ENCODE data around the gene LIN28B. TPM values are rescaled to one million over a fixed set of nuclear protein-coding genes. Genes with fewer than 3 reads are reported as not detected.

The LIN28B gene
- total and polyA plus RNA-seq, 2 donors (not counting 1 experiment from before 2014, with no cell fraction given): not detected

DNA sequence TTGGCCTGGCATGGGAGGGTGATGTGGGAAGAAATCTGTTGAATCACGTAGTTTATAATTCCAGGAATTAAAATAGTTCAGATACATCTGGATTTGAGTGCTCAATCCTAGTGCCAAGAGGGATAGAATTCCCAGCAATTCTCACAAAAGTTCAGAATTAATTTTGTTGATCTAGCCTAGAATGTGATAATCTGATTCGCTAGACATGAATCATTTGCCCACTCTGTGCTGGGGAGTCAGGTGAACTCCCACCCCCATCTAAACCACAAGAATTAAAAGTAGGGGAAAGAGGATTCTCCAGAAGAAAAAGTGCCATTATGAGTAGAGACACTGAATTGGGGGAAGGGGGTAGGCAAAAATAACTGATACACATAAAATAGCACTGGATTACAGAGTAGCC is 85.0 kb downstream of the LIN28B start:
- no peak overlapping the region for H3K9ac ChIP-seq (ENCODE audit: insufficient read depth, low read length)
- H3K36me3 ChIP-seq (ENCODE audit: control insufficient read depth, insufficient read depth, low read length): no peaks in the 10 kb centered on the region
- TF ChIP-seq, protein P1, sequence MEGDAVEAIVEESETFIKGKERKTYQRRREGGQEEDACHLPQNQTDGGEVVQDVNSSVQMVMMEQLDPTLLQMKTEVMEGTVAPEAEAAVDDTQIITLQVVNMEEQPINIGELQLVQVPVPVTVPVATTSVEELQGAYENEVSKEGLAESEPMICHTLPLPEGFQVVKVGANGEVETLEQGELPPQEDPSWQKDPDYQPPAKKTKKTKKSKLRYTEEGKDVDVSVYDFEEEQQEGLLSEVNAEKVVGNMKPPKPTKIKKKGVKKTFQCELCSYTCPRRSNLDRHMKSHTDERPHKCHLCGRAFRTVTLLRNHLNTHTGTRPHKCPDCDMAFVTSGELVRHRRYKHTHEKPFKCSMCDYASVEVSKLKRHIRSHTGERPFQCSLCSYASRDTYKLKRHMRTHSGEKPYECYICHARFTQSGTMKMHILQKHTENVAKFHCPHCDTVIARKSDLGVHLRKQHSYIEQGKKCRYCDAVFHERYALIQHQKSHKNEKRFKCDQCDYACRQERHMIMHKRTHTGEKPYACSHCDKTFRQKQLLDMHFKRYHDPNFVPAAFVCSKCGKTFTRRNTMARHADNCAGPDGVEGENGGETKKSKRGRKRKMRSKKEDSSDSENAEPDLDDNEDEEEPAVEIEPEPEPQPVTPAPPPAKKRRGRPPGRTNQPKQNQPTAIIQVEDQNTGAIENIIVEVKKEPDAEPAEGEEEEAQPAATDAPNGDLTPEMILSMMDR (conservative IDR thresholded peaks at IDR 0.05 in 1 of 2, IDR thresholded peaks at IDR 0.05 in 1 of 2; ENCODE audit: low read depth in 1 of 2, low read length in 2 of 2): no peak
- no peak for TF ChIP-seq EZH2 (IDR thresholded peaks at IDR 0.05; ENCODE audit: low read length, missing control alignments)
- no peaks in the 10 kb centered on the region for H3K9me3 ChIP-seq (ENCODE audit: control insufficient read depth, insufficient read depth, low read depth, low read length)
- H2AFZ ChIP-seq (ENCODE audit: low read length): no peak overlapping the region
- H3K79me2 ChIP-seq (ENCODE audit: control insufficient read depth, insufficient read depth, low read length): no peaks in the 10 kb centered on the region
- no peaks in the 10 kb centered on the region for H4K20me1 ChIP-seq (ENCODE audit: control insufficient read depth, extremely low read depth, insufficient read depth, low read length)
- H3K4me1 ChIP-seq (ENCODE audit: control insufficient read depth, extremely low read depth, insufficient read depth, low read length): no peaks in the 10 kb centered on the region
- H3K27ac ChIP-seq (ENCODE audit: insufficient read depth, low read length): no peak overlapping the region
- peak in 1 of 2 donors; percentile 77 for DNase-seq (ENCODE audit: low read depth in 2 of 2)
- no peak overlapping the region for H3K4me2 ChIP-seq (ENCODE audit: extremely low read depth, insufficient read depth, low read length)
- H3K27me3 ChIP-seq (ENCODE audit: control insufficient read depth, insufficient read depth, low read length): no peaks in the 10 kb centered on the region
- H3K4me3 ChIP-seq (replicated peaks in 1 of 4; ENCODE audit: control extremely low read depth in 1 of 4, insufficient read depth in 1 of 4, low read depth in 3 of 4, low read length in 4 of 4): no peak overlapping the region

DNA sequence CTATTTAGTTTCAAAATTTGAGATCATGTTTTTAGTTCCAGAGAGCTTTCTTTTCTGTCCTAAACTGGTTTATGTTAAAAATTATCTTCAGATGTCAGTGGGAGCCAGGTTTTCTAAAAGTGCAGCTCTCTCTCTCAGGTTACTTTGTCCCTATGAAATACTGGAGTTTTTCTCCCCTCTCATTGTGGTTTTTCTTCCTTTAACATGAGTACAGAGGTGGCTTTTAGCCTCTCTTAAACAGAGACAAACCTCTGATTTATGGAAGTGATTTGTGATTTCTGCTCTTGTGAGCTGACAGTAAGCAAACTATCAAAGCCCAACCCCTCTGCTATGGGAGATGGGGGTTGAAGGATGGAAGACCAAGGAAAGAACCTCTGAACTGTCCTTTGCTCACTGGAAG is 85.7 kb downstream of the LIN28B start:
- H3K4me3 ChIP-seq (replicated peaks in 1 of 4; ENCODE audit: control extremely low read depth in 1 of 4, insufficient read depth in 1 of 4, low read depth in 3 of 4, low read length in 4 of 4): no peak overlapping the region
- no peak overlapping the region for H2AFZ ChIP-seq (ENCODE audit: low read length)
- H3K9me3 ChIP-seq (ENCODE audit: control insufficient read depth, insufficient read depth, low read depth, low read length): no peaks in the 10 kb centered on the region
- H3K27ac ChIP-seq (ENCODE audit: insufficient read depth, low read length): no peak overlapping the region
- no peaks in the 10 kb centered on the region for H3K36me3 ChIP-seq (ENCODE audit: control insufficient read depth, insufficient read depth, low read length)
- no peak for DNase-seq (ENCODE audit: low read depth in 2 of 2)
- H3K9ac ChIP-seq (ENCODE audit: insufficient read depth, low read length): no peak overlapping the region
- no peaks in the 10 kb centered on the region for H4K20me1 ChIP-seq (ENCODE audit: control insufficient read depth, extremely low read depth, insufficient read depth, low read length)
- H3K4me2 ChIP-seq (ENCODE audit: extremely low read depth, insufficient read depth, low read length): no peak overlapping the region
- H3K27me3 ChIP-seq (ENCODE audit: control insufficient read depth, insufficient read depth, low read length): no peaks in the 10 kb centered on the region
- H3K79me2 ChIP-seq (ENCODE audit: control insufficient read depth, insufficient read depth, low read length): no peaks in the 10 kb centered on the region
- no peak for TF ChIP-seq EZH2 (IDR thresholded peaks at IDR 0.05; ENCODE audit: low read length, missing control alignments)
- TF ChIP-seq, protein P1 (conservative IDR thresholded peaks at IDR 0.05 in 1 of 2, IDR thresholded peaks at IDR 0.05 in 1 of 2; ENCODE audit: low read depth in 1 of 2, low read length in 2 of 2): no peak
- H3K4me1 ChIP-seq (ENCODE audit: control insufficient read depth, extremely low read depth, insufficient read depth, low read length): no peaks in the 10 kb centered on the region

DNA sequence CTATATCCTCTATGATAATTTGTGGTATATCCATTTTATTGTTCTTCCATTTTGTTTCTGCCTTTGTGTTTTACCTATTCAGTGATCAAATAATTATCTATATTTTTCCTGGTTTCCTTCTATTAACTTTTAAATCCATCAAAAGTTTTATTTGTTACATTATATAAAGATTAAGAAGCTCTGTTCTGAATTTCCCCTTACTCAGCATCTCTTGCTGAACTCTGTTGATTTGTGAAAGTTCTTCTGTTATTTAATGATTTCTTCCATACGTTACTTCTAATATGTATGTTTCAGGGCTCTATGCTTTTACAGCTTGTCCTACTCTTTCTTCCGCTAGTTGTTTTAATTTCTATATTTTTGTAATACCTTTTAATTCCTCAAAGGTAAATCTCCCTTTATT is 87.1 kb downstream of the LIN28B start:
- H3K4me3 ChIP-seq (replicated peaks in 1 of 4; ENCODE audit: control extremely low read depth in 1 of 4, insufficient read depth in 1 of 4, low read depth in 3 of 4, low read length in 4 of 4): no peak overlapping the region
- no peak for DNase-seq (ENCODE audit: low read depth in 2 of 2)
- no peaks in the 10 kb centered on the region for H3K9me3 ChIP-seq (ENCODE audit: control insufficient read depth, insufficient read depth, low read depth, low read length)
- no peaks in the 10 kb centered on the region for H3K27me3 ChIP-seq (ENCODE audit: control insufficient read depth, insufficient read depth, low read length)
- no peaks in the 10 kb centered on the region for H3K36me3 ChIP-seq (ENCODE audit: control insufficient read depth, insufficient read depth, low read length)
- no peaks in the 10 kb centered on the region for H3K79me2 ChIP-seq (ENCODE audit: control insufficient read depth, insufficient read depth, low read length)
- H3K4me1 ChIP-seq (ENCODE audit: control insufficient read depth, extremely low read depth, insufficient read depth, low read length): no peaks in the 10 kb centered on the region
- TF ChIP-seq, protein P1 (conservative IDR thresholded peaks at IDR 0.05 in 1 of 2, IDR thresholded peaks at IDR 0.05 in 1 of 2; ENCODE audit: low read depth in 1 of 2, low read length in 2 of 2): no peak
- no peak for TF ChIP-seq EZH2 (IDR thresholded peaks at IDR 0.05; ENCODE audit: low read length, missing control alignments)
- H3K4me2 ChIP-seq (ENCODE audit: extremely low read depth, insufficient read depth, low read length): no peak overlapping the region
- no peaks in the 10 kb centered on the region for H4K20me1 ChIP-seq (ENCODE audit: control insufficient read depth, extremely low read depth, insufficient read depth, low read length)
- H3K27ac ChIP-seq (ENCODE audit: insufficient read depth, low read length): no peak overlapping the region
- H3K9ac ChIP-seq (ENCODE audit: insufficient read depth, low read length): no peak overlapping the region
- no peak overlapping the region for H2AFZ ChIP-seq (ENCODE audit: low read length)
